H1 (cell line): ENCODE data around the gene CAMK2D. TPM values are rescaled to one million over a fixed set of nuclear protein-coding genes. Genes with fewer than 3 reads are reported as not detected.

Experiments
- ASH2L ChIP-seq: fragments of 200-600, 300-600 bp; sonication (generic); IDR thresholded peaks from one replicate; pipeline ENCODE4 v1.7.1; 2017; ENCODE audit warnings: low read length
- E2F6 ChIP-seq: IDR thresholded peaks from 2 replicates; pipeline ENCODE4 v1.6.1; 2012; ENCODE audit warnings: inconsistent platforms
- KDM1A ChIP-seq: fragments of 200-600, 300-600 bp; sonication (generic); IDR thresholded peaks from 2 replicates; pipeline ENCODE4 v1.7.1; 2016; ENCODE audit warnings: mild to moderate bottlenecking, low read length, borderline replicate concordance
- MAFK ChIP-seq: IDR thresholded peaks from 2 replicates; pipeline ENCODE4 v1.6.1; 2012; ENCODE audit warnings: low read depth, mild to moderate bottlenecking, improper control_type of control experiment, low read length
- polyA plus RNA-seq, 7 experiments: library from polyadenylated mRNA; depleted of rRNA in 3 of 7; stranded (reverse) in 5 of 7; unstranded in 2 of 7; fragments of >200 nt in 5 of 7; fragments of 200-250 nt in 2 of 7; gene quantifications; 1 replicate in 5 of 7; 2 replicates in 1 of 7; 4 replicates in 1 of 7; pipeline versions ENCODE4 v1.2.1 to v1.2.3, GENCODE V29; 2011 to 2013; ENCODE audit warnings: missing spikeins in 2 of 7, mixed read lengths in 2 of 7
- total RNA-seq: library from RNA; stranded (reverse); fragmentation: NEBNext Ultra II Directional; extraction: Animal tissue kit (Norgen Biotek cat#: 25700); gene quantifications from 2 replicates; pipeline ENCODE4 v1.2.1, GENCODE V29; 2021

CAMK2D gene
- total and polyA plus RNA-seq, 2 of the 8 experiments (the other 6 are each of a cell fraction or from before 2014, with no cell fraction given) = 3.2 to 7.0 TPM

- TF ChIP-seq KDM1A = no peak
- peak; percentile 34 for TF ChIP-seq ASH2L
- TF ChIP-seq MAFK = no peak
- TF ChIP-seq E2F6 = peak; percentile 82
- TF ChIP-seq, all 59 proteins: peak for 11
Measured at GRCh38 chr4:113761620-113762185, at the start of gene CAMK2D (continued).
